A549 (cell line): Measurements from ENCODE around the gene RPS6KB2.

Source experiments
- CTCF ChIP-seq: fragments of >200 bp; sonication (Bioruptor Twin); formaldehyde crosslinking; IDR thresholded peaks from 3 replicates; pipeline ENCODE4 v1.5.1; 2016
- E2F6 ChIP-seq: IDR thresholded peaks from 2 replicates; pipeline ENCODE4 v1.6.1; 2012; ENCODE audit warnings: low read depth, borderline replicate concordance
- ESRRA ChIP-seq: fragments of 150-350 bp; IDR thresholded peaks from 2 replicates; pipeline ENCODE4 v1.6.1; 2014; ENCODE audit warnings: mild to moderate bottlenecking, low read length, borderline replicate concordance
- HDAC2 ChIP-seq: fragments of 200-600 bp; sonication (generic); IDR thresholded peaks from 2 replicates; pipeline ENCODE4 v1.6.1; 2016
- MAX ChIP-seq: IDR thresholded peaks from 2 replicates; pipeline ENCODE4 v1.6.1; 2012
- POLR2A ChIP-seq: IDR thresholded peaks from 2 replicates; pipeline ENCODE4 v1.6.1; 2012; ENCODE audit warnings: mild to moderate bottlenecking, low read length
- RAD21 ChIP-seq, 2 experiments: fragments of >200 bp in 1 of 2; sonication (Bioruptor Twin) in 1 of 2; formaldehyde crosslinking in 1 of 2; IDR thresholded peaks in 1 of 2; conservative IDR thresholded peaks in 1 of 2; 2 replicates in 1 of 2; 3 replicates in 1 of 2; pipeline ENCODE4 v1.6.1; 2012 to 2018; ENCODE audit warnings: inconsistent platforms in 1 of 2
- REST ChIP-seq: fragments of 200-600 bp; sonication (generic); IDR thresholded peaks from 2 replicates; pipeline ENCODE4 v1.6.1; 2016; ENCODE audit warnings: antibody characterized with exemption, mild to moderate bottlenecking, moderate library complexity

- TF ChIP-seq ESRRA (no peak), CTCF (no peak), POLR2A (no peak), RAD21 (conservative IDR thresholded peaks at IDR 0.05 in 1 of 2, IDR thresholded peaks at IDR 0.05 in 1 of 2) (no peak), E2F6 (no peak), REST (no peak), HDAC2 (no peak), MAX (no peak)
Observed at GRCh38 chr11:67440229-67441097, 12.2 kb downstream of the RPS6KB2 start.
